Sciatic nerve (tissue), 2 donors: ENCODE data around the gene IL1RL2. TPM values are rescaled to one million over a fixed set of nuclear protein-coding genes. Genes with fewer than 3 reads are reported as not detected.

Experiments
- ATAC-seq: fragments of 200-7000 bp; cut with Tn5 transposase; one replicate; pipeline ENCODE4 v1.9.1; 2020; ENCODE audit warnings: mild to moderate bottlenecking, moderate library complexity
- DNase-seq: peaks from one replicate; pipeline ENCODE4 v3.0.0-alpha.2; 2020; ENCODE audit warnings: low spot score
- intact Hi-C: fragments of 100-400 bp; cut with DNase I; formaldehyde crosslinking; loops from one replicate; pipeline ENCODE4 v1.14.2; 2022
- total RNA-seq: library from RNA; stranded (reverse); fragmentation: NEBNext Ultra II Directional; extraction: Animal tissue kit (Norgen Biotek cat#: 25700); gene quantifications from one replicate; pipeline ENCODE4 v1.2.1, GENCODE V29; 2021
- donor health status: DM: no; HTN: no; CAD: no.
- donor health status: DM: no; HTN: no; CAD: no.

The IL1RL2 gene
- total RNA-seq, 1 donor from 2014 or later, result not detected

- intact Hi-C loops, result no loop called here
- DNase-seq (peak; percentile 40), ATAC-seq (peak; percentile 77)
Measured at GRCh38 chr2:102155703-102156515, 30.9 kb upstream of the IL1RL2 start.

DNA sequence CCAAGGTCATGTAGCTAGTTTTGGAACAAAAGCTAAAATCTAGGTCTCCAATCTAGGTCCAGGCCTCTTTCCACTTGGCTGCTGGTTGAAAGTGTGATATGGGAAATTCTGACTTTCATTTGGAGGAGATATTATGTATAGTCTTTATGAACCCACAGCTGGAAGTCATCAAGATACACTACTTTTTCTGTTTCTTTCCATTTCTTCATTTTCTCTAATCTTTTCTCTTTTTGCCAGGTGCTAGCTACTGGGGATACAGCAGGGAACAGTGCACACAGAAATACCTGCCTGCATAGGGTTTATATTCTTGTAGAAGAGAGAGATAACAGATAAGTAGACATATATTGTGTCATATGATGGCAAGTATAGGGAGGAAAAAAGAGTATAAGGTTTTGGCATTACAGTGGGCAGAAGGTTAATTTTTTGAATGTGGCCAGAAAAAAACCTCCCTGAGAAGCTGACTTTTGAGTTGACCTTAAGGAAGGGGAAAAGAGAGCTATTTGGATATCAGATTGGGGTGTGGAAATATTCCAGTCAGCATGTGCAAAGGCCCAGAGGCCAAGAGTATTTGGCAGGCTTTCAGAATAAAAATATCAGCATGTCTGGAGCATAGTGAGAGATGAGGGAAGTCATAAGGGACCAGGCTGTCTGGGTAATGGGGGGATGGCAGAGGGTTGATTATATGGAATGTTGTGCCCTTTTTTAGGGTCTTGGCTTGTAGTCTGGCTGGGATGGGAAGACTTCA is 28.6 kb upstream of the IL1RL2 start:
- intact Hi-C loops, result no loop called here
- ATAC-seq, result no peak

DNA sequence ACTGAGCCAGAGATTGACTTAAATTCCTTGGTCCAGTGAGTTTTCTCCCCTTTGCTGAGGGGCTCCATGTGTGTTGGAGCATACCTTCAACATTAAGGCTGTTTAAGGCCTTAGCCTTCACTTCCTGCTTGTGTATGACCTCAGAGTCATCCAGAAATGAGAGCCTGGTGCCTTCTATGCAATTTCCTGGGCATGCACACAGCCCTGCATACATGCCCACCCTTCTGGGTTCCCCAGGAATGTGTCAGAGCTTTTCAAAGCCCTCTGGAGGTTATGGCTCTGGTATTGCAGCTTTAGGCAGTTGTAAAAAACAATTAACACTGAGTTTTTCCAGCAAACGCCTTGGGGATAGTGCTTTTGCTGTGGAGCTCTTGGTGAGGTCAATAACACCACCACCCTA is 27.5 kb upstream of the IL1RL2 start:
- intact Hi-C loops, result no loop called here
- no peak for DNase-seq
- no peak for ATAC-seq

More for the DNA sequence above, 28.6 kb upstream of the IL1RL2 start:
- DNase-seq, result no peak

DNA sequence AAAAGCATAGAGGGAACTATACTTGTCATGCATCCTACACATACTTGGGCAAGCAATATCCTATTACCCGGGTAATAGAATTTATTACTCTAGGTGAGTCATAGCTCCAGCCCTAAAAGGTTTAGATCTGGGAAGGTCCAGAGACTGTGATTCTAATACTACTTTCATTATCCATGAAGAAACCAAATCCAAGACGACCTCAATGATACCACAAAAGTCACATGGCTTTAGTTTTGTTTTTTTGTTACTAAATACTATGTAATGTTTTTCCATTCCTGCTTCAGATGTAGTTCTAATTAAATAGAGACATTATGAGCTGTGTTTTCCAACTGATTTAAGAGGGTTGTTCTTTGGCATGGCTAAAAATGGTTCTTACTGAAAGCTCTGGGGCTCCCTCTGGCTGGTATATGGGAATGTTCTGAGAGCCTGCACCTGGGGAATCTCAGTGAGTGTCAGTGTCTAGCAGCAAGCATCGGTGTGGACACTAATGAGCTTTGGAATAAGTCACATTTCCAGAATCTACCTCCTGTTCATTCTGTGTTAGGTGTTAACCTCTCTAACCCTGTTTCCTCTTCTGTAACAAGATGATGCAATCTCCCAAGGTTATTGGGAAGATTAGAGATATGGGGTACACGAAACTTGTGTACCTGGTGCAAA is 20.5 kb upstream of the IL1RL2 start:
- intact Hi-C loops, result loop anchor here (2.0 kb wide), 1 partner anchor 146 kb away; no protein-coding TSS in a partner anchor
- ATAC-seq, result peak; percentile 94
- DNase-seq, result no peak

DNA sequence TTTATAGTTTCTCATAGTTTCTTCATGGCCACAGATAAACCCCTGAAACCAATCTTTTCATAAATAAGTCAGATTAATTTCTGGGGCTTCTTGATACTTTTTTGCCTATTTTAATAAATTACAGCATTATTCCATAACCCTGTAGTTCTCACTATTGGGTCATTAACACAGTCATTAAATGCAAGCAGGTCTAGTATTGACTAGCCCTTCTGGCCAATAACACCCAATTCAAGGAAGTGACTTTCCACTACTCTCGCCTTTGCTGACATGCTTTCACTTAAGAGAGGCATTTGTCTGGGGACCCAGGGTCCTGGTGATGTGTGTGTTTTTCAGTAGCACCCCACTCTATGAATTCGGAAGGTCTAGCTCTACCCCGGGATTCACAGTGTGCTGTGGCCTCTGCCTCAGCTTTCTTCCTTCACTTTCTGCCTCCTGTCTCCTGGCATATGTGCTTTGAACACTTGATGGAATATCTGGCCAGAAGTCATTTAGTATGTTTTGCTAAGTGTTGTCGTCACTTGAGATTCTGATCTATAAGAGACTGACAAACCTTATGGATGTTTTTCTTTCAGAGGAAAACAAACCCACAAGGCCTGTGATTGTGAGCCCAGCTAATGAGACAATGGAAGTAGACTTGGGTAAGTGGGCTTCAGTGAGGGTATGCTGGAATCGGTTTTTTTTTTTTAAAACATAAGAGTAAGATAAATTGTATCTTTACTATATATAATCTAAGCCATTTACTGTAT is 18.6 kb upstream of the IL1RL2 start:
- DNase-seq, result no peak
- intact Hi-C loops, result no loop called here
- no peak for ATAC-seq

DNA sequence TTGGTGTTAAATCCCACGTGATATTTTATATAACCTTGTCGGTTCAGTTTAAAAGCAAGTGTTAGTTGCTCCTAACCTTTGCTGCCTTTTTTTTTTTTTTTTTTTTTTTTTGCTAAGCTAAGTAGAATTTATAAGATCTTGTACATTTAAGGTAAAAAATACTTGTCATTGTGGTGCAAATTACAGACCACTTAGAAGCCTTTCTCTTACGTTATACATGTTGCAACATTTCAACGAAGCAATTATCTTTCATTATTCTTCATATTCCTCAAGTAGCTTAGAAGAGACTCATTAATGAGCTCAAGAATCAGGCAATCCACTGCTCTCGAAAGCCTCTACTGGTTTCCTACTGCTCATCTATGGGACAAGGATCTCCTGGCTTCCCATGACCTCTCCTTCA is 14.9 kb upstream of the IL1RL2 start:
- ATAC-seq (no peak), DNase-seq (no peak)
- intact Hi-C loops, result no loop called here

GRCh38 chr2:102172745-102173144 is 14.1 kb upstream of the IL1RL2 start:
- intact Hi-C loops, result no loop called here
- ATAC-seq, result no peak
- DNase-seq, result no peak

- no peak for DNase-seq
- intact Hi-C loops, result no loop called here
- no peak for ATAC-seq
Measured at GRCh38 chr2:102176172-102176571, 10.7 kb upstream of the IL1RL2 start.

GRCh38 chr2:102177814-102178478 is 8.9 kb upstream of the IL1RL2 start:
- intact Hi-C loops, result no loop called here
- DNase-seq (no peak), ATAC-seq (no peak)

DNA sequence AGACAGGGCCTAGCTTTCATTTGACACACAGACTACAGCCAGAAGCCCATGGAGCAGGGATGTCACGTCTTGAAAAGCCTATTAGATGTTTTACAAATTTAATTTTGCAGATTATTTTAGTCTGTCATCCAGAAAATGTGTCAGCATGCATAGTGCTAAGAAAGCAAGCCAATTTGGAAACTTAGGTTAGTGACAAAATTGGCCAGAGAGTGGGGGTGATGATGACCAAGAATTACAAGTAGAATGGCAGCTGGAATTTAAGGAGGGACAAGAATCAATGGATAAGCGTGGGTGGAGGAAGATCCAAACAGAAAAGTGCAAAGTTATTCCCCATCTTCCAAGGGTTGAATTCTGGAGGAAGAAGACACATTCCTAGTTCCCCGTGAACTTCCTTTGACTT is 7.8 kb upstream of the IL1RL2 start:
- DNase-seq (no peak), ATAC-seq (no peak)
- intact Hi-C loops, result no loop called here

GRCh38 chr2:102179788-102180686 is 6.8 kb upstream of the IL1RL2 start:
- intact Hi-C loops, result no loop called here
- no peak for ATAC-seq
- no peak for DNase-seq

GRCh38 chr2:102180687-102180999 is 6.2 kb upstream of the IL1RL2 start:
- intact Hi-C loops, result no loop called here
- no peak for DNase-seq
- no peak for ATAC-seq

DNA sequence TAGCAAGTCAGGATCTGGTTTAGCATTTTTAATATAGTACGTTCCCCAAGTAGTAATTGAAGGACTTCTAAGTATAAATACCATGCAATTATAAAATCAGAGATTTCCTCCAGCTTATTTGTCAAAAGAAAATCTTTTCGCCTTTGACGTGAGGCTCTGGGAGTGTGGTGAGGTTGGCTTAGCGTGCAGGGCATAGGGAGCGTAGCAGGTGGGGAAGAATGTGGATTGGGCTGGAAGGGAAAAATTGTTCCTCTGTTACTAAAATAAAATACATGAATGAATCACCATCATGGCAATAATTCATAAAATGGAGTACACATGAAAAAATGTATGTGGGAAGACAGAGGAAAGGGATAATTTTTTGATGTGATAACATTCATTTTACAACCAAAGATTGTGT is 5.4 kb upstream of the IL1RL2 start:
- ATAC-seq (no peak), DNase-seq (no peak)
- intact Hi-C loops, result no loop called here

- no peak for ATAC-seq
- DNase-seq, result no peak
- intact Hi-C loops, result no loop called here
Measured at GRCh38 chr2:102181919-102182635, 4.7 kb upstream of the IL1RL2 start.

GRCh38 chr2:102184018-102184417 is 2.8 kb upstream of the IL1RL2 start:
- ATAC-seq (no peak), DNase-seq (no peak)
- intact Hi-C loops, result no loop called here

DNA sequence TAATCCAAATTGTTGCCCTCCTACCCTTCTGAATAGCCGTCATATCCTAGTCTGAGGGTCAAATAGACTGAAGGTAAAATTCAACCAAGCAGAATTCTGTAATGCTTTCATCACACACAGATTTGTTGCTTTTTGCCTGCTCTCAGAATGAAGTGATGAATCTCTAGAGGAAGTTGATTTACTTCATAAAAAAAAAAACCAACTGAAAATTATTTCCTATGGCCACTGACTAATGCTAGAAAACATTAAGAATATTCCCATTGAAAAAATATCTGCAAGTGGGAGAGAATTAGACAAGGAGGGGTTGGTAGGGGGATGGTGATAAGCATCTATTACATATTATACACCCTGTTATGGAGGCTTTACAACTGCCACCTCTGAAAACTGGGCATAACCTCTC is 2.3 kb upstream of the IL1RL2 start:
- intact Hi-C loops, result no loop called here
- DNase-seq, result no peak
- no peak for ATAC-seq

DNA sequence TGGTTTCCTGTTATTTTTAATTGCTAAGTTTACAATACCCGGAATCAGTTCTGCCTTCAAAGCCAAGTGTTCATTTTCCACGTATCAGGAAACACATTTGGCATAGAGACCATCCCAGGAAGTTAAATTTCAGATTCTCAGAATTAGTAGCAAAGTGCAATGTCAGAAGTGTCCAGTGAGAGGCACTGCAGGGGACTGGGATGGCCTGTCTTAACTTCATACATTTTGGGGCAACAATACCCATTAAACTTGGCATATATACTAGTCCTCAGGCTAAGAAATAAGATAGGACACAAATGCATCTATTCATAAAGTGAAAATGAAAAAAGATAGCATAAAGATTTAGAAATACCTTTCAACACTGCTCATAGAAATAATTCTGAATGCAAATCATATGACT is 1.5 kb upstream of the IL1RL2 start:
- DNase-seq, result no peak
- ATAC-seq, result no peak
- intact Hi-C loops, result loop anchor here (5.0 kb wide), 1 partner anchor 1283 kb away; no protein-coding TSS in a partner anchor
